ENCODE results near the gene SLX4IP. TPM values are rescaled to one million over a fixed set of nuclear protein-coding genes. Genes with fewer than 3 reads are reported as not detected.

The SLX4IP gene
- total and polyA plus RNA-seq, 2 of the 13 experiments (the other 11 are each of a cell fraction or from before 2014, with no cell fraction given): 3.6 to 7.3 TPM

DNA sequence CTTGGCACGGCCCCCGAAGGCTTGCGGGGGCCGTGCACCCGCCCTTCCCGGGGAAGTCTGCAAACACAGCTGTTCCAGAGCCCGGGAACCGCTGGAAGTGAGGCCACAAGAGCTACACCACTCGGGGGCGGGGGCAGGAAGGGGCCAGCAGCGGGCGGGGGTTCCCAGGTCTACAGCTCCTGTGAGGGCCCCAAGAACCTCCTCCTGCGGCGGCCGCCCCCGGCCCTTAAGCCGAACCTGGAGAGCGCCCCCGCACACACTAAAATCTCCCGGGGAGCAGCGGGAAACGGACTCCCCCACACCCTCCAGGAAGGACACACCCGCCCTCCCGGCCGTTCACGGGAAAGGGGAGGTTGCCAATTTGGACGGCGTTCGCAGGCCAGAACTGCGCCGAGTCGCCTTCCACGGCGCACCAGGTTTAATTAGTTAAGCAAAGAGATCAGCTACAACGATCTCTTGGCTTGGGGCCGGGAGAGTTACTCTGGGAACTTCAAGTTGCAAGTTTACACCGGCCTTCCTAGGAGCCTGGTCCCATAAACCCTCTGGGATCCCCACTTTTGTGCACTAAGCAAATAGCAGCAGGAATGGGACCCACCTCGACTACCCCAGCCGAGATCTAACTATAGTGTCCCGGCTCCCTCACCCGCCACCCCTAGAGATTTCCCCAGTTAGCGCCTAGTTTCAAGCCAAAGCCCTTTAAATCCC, 237.0 kb downstream of the SLX4IP start (continued):
- TF ChIP-seq, protein P1, sequence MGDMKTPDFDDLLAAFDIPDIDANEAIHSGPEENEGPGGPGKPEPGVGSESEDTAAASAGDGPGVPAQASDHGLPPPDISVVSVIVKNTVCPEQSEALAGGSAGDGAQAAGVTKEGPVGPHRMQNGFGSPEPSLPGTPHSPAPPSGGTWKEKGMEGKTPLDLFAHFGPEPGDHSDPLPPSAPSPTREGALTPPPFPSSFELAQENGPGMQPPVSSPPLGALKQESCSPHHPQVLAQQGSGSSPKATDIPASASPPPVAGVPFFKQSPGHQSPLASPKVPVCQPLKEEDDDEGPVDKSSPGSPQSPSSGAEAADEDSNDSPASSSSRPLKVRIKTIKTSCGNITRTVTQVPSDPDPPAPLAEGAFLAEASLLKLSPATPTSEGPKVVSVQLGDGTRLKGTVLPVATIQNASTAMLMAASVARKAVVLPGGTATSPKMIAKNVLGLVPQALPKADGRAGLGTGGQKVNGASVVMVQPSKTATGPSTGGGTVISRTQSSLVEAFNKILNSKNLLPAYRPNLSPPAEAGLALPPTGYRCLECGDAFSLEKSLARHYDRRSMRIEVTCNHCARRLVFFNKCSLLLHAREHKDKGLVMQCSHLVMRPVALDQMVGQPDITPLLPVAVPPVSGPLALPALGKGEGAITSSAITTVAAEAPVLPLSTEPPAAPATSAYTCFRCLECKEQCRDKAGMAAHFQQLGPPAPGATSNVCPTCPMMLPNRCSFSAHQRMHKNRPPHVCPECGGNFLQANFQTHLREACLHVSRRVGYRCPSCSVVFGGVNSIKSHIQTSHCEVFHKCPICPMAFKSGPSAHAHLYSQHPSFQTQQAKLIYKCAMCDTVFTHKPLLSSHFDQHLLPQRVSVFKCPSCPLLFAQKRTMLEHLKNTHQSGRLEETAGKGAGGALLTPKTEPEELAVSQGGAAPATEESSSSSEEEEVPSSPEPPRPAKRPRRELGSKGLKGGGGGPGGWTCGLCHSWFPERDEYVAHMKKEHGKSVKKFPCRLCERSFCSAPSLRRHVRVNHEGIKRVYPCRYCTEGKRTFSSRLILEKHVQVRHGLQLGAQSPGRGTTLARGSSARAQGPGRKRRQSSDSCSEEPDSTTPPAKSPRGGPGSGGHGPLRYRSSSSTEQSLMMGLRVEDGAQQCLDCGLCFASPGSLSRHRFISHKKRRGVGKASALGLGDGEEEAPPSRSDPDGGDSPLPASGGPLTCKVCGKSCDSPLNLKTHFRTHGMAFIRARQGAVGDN (CRISPR knock-in tag; IDR thresholded peaks at IDR 0.05): no peak
- TF ChIP-seq, protein P2, sequence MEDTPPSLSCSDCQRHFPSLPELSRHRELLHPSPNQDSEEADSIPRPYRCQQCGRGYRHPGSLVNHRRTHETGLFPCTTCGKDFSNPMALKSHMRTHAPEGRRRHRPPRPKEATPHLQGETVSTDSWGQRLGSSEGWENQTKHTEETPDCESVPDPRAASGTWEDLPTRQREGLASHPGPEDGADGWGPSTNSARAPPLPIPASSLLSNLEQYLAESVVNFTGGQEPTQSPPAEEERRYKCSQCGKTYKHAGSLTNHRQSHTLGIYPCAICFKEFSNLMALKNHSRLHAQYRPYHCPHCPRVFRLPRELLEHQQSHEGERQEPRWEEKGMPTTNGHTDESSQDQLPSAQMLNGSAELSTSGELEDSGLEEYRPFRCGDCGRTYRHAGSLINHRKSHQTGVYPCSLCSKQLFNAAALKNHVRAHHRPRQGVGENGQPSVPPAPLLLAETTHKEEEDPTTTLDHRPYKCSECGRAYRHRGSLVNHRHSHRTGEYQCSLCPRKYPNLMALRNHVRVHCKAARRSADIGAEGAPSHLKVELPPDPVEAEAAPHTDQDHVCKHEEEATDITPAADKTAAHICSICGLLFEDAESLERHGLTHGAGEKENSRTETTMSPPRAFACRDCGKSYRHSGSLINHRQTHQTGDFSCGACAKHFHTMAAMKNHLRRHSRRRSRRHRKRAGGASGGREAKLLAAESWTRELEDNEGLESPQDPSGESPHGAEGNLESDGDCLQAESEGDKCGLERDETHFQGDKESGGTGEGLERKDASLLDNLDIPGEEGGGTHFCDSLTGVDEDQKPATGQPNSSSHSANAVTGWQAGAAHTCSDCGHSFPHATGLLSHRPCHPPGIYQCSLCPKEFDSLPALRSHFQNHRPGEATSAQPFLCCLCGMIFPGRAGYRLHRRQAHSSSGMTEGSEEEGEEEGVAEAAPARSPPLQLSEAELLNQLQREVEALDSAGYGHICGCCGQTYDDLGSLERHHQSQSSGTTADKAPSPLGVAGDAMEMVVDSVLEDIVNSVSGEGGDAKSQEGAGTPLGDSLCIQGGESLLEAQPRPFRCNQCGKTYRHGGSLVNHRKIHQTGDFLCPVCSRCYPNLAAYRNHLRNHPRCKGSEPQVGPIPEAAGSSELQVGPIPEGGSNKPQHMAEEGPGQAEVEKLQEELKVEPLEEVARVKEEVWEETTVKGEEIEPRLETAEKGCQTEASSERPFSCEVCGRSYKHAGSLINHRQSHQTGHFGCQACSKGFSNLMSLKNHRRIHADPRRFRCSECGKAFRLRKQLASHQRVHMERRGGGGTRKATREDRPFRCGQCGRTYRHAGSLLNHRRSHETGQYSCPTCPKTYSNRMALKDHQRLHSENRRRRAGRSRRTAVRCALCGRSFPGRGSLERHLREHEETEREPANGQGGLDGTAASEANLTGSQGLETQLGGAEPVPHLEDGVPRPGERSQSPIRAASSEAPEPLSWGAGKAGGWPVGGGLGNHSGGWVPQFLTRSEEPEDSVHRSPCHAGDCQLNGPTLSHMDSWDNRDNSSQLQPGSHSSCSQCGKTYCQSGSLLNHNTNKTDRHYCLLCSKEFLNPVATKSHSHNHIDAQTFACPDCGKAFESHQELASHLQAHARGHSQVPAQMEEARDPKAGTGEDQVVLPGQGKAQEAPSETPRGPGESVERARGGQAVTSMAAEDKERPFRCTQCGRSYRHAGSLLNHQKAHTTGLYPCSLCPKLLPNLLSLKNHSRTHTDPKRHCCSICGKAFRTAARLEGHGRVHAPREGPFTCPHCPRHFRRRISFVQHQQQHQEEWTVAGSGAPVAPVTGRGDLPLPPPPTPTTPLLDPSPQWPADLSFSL (CRISPR knock-in tag; IDR thresholded peaks at IDR 0.05): no peak
- TF ChIP-seq SKI (IDR thresholded peaks at IDR 0.05; ENCODE audit: partially characterized antibody) (no peak), ZBTB7A (CRISPR knock-in tag; IDR thresholded peaks at IDR 0.05) (no peak), PHF8 (CRISPR knock-in tag; IDR thresholded peaks at IDR 0.05) (peak; percentile 25; the same call in 1 of the 2 replicates)
- TF ChIP-seq, protein P3, sequence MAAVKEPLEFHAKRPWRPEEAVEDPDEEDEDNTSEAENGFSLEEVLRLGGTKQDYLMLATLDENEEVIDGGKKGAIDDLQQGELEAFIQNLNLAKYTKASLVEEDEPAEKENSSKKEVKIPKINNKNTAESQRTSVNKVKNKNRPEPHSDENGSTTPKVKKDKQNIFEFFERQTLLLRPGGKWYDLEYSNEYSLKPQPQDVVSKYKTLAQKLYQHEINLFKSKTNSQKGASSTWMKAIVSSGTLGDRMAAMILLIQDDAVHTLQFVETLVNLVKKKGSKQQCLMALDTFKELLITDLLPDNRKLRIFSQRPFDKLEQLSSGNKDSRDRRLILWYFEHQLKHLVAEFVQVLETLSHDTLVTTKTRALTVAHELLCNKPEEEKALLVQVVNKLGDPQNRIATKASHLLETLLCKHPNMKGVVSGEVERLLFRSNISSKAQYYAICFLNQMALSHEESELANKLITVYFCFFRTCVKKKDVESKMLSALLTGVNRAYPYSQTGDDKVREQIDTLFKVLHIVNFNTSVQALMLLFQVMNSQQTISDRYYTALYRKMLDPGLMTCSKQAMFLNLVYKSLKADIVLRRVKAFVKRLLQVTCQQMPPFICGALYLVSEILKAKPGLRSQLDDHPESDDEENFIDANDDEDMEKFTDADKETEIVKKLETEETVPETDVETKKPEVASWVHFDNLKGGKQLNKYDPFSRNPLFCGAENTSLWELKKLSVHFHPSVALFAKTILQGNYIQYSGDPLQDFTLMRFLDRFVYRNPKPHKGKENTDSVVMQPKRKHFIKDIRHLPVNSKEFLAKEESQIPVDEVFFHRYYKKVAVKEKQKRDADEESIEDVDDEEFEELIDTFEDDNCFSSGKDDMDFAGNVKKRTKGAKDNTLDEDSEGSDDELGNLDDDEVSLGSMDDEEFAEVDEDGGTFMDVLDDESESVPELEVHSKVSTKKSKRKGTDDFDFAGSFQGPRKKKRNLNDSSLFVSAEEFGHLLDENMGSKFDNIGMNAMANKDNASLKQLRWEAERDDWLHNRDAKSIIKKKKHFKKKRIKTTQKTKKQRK (IDR thresholded peaks at IDR 0.05; ENCODE audit: low read length): no peak
- TF ChIP-seq, protein P4, sequence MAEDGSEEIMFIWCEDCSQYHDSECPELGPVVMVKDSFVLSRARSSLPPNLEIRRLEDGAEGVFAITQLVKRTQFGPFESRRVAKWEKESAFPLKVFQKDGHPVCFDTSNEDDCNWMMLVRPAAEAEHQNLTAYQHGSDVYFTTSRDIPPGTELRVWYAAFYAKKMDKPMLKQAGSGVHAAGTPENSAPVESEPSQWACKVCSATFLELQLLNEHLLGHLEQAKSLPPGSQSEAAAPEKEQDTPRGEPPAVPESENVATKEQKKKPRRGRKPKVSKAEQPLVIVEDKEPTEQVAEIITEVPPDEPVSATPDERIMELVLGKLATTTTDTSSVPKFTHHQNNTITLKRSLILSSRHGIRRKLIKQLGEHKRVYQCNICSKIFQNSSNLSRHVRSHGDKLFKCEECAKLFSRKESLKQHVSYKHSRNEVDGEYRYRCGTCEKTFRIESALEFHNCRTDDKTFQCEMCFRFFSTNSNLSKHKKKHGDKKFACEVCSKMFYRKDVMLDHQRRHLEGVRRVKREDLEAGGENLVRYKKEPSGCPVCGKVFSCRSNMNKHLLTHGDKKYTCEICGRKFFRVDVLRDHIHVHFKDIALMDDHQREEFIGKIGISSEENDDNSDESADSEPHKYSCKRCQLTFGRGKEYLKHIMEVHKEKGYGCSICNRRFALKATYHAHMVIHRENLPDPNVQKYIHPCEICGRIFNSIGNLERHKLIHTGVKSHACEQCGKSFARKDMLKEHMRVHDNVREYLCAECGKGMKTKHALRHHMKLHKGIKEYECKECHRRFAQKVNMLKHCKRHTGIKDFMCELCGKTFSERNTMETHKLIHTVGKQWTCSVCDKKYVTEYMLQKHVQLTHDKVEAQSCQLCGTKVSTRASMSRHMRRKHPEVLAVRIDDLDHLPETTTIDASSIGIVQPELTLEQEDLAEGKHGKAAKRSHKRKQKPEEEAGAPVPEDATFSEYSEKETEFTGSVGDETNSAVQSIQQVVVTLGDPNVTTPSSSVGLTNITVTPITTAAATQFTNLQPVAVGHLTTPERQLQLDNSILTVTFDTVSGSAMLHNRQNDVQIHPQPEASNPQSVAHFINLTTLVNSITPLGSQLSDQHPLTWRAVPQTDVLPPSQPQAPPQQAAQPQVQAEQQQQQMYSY (CRISPR knock-in tag; IDR thresholded peaks at IDR 0.05): 0 out of 2 replicates have a peak, but pooled peaks have one; percentile 9
